Stimulated activated memory B cell treated with anti-CD40 and anti-IgM and Interleukin-4, amounts not matched to agents 10 μg/mL and 1 μg/mL and 100 μg/mL, for 72 hours (primary cell): ENCODE results near the gene ERC2.

ENCODE experiments used
- ATAC-seq: fragments of 150-1000 bp; cut with Tn5 transposase; 2 replicates; pipeline ENCODE4 v1.10.0; 2021
- H3K27ac Mint-ChIP-seq: one replicate; pipeline ENCODE4 v1.8.0; 2022; ENCODE audit warnings: mild to moderate bottlenecking, mixed read lengths
- H3K27me3 Mint-ChIP-seq: one replicate; pipeline ENCODE4 v1.8.0; 2022; ENCODE audit warnings: mixed read lengths
- H3K36me3 Mint-ChIP-seq: one replicate; pipeline ENCODE4 v1.8.0; 2022; ENCODE audit warnings: mixed read lengths
- H3K4me1 Mint-ChIP-seq: one replicate; pipeline ENCODE4 v1.8.0; 2022; ENCODE audit warnings: mixed read lengths
- H3K4me3 Mint-ChIP-seq: one replicate; pipeline ENCODE4 v1.8.0; 2022; ENCODE audit warnings: mild to moderate bottlenecking, moderate library complexity, mixed read lengths
- H3K9me3 Mint-ChIP-seq: one replicate; pipeline ENCODE4 v1.8.0; 2022; ENCODE audit warnings: mixed read lengths

ERC2 gene

DNA sequence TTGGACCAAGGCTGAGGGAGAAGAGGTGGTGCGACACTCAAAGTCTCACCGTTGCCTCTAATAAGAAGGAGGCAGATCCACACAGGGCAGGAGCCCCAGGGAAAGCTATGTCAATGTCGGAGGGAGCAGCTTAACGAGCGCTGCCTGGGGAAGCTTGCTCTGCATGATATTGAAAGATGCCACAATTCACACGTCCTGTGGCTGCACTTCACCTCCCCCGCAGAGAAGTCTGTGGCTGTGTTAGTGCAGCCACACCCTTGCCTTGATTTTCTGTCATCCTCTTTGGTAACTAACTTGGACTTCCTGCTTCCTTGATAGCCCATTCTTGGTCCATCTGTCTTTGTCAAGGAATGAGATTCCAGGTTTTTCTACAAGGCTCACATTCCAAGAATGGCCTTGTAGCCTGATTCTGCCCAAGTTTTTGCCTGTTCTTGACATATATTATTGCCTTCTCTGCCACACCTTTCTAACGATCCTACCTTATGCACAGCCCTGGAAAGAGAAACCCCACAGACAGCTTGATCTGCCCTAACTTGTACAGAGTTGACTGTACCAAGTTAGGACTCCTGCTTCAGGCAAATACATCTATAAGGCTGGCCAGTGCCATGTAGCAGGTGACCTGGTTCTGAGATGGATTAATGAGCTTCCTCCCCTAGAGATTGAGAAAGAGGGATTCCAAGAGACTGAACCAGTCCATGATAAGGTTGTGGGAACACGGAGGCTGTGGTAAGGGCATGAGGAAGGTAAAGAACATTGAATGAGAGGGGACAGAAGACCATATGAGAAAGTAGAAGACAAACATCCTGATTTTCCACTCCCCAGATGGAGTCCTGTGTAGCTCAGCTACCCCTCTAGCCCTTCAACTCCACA, 828.1 kb downstream of the ERC2 start:
- no peak overlapping the region for H3K4me3 Mint-ChIP-seq
- H3K27me3 Mint-ChIP-seq: no peaks in the 10 kb centered on the region

DNA sequence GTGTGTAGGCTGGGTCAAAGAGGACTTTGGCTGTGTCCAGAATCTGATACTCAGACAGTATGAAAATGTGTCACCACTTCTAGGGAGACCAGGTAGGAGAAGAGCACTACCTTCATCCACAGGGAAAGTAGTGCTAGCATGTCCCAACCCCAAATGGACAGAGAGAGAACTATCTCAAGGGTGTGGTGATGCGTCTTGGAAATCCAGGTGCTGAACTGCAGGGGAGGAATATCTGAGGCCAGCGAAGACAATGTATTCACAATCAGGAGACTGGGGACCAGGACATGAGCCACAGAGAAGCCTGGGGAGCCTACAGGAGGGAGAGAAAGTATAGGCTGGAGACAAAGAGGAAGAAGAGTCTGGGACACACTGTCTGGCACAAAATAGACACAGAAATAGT, 829.1 kb downstream of the ERC2 start:
- H3K4me3 Mint-ChIP-seq: no peak overlapping the region
- no peak for ATAC-seq
- H3K27me3 Mint-ChIP-seq: no peaks in the 10 kb centered on the region
- no peaks in the 10 kb centered on the region for H3K4me1 Mint-ChIP-seq
- H3K9me3 Mint-ChIP-seq: no peaks in the 10 kb centered on the region
- no peaks in the 10 kb centered on the region for H3K36me3 Mint-ChIP-seq
- H3K27ac Mint-ChIP-seq: no peak overlapping the region

More for the DNA sequence above, 828.1 kb downstream of the ERC2 start:
- no peaks in the 10 kb centered on the region for H3K4me1 Mint-ChIP-seq
- H3K9me3 Mint-ChIP-seq: no peaks in the 10 kb centered on the region
- H3K36me3 Mint-ChIP-seq: no peaks in the 10 kb centered on the region
- ATAC-seq: no peak
- no peak overlapping the region for H3K27ac Mint-ChIP-seq

DNA sequence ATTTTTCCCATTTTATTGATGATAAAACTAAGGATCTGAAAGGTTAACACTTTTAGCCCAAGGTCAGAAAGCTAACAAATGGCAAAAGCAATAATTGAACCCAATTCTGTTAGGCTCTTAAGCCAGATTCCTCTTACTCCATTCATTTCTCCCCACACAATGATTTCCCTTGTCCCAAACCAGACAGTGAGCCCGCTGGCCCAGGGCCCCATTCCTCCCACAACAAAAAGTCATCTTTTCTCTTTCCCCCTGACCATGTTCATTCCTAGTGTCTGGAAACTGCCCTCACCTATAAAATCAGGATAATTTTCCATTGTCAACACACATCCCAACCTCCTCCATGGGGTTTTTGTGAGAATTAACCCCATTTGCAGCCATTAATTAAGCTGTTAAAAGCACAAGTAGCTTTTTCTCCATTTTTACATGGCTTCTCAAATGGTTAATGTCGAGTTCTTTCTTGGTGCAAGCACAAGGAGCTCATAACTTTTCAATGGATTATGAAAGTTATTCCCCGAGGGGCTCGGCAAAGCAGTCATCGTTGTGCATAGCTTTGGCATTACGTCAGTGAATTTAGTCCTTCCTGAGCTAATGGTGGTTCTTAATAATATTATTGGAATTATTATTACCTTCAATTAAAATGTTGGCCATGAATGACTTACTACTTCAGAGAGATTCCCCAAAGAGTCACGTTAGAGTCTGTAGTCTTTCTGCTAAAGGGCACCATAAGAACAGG, 830.2 kb downstream of the ERC2 start:
- H3K27ac Mint-ChIP-seq: no peak overlapping the region
- no peaks in the 10 kb centered on the region for H3K9me3 Mint-ChIP-seq
- H3K4me1 Mint-ChIP-seq: no peaks in the 10 kb centered on the region
- H3K36me3 Mint-ChIP-seq: no peaks in the 10 kb centered on the region
- H3K4me3 Mint-ChIP-seq: no peak overlapping the region
- no peaks in the 10 kb centered on the region for H3K27me3 Mint-ChIP-seq
- no peak for ATAC-seq

DNA sequence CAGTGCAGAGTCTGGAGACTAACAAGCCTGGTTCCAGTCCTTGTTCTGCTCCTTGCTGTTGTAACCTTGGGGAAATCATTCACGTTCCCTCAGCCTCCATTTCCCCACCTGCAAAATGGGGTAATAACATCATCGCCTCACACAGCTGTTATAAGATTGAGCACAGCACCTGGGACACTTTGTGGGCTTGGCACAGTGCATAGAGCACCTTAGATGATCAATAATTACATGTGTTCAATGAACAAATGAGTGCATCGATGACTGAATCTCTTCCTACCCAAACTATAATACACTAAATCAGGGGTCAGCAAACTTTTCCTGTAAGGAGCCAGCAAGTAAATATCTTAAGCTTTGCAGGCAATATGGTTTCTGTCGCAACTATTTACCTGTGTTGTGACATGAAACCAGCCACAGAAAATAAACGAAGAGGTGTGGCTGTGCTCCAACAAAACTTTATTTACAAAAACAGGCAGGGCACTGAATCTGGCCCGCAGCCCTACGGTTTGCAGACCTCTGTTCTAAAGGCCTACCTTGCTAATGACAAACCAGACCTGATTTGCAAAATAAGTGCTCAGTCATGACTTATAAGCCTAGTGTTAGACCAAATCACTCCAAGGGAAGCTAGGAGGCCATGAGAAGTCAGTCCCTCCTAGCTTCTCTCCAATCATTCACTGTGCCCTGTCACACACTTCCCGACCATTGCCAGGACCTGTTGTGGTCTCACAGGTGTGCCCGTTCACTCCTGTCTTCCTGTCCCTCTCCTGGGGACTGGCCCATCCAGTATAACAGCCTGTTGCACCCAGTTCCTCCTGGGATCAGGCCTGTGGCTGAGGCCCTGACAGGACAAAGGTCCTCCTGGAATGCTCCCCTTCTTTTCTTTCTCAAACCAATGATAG, 831.7 kb downstream of the ERC2 start:
- H3K27ac Mint-ChIP-seq: no peak overlapping the region
- no peaks in the 10 kb centered on the region for H3K9me3 Mint-ChIP-seq
- H3K4me3 Mint-ChIP-seq: no peak overlapping the region
- H3K36me3 Mint-ChIP-seq: no peaks in the 10 kb centered on the region
- no peak for ATAC-seq
- H3K4me1 Mint-ChIP-seq: no peaks in the 10 kb centered on the region
- no peaks in the 10 kb centered on the region for H3K27me3 Mint-ChIP-seq

DNA sequence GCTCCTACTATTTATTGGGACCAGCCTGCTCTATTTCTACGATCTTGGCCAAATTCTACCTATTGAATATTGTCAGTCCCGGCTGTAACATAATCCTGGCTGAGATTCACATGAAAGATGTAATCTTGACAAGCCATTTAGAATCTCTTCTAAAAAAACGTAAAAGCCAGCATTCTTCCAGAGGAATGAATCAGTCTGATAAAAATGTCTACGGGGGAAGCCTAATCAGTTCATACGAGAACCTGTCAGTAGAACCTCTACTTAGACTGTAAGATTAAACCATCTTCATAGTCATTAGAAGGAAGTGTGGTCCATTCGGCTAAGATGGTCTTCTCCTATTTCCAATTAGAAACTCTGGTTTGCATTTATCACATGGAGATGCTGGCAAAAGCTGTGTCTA, 833.9 kb downstream of the ERC2 start:
- Mint-ChIP-seq H3K27ac (no peak overlapping the region), H3K27me3 (no peaks in the 10 kb centered on the region), H3K9me3 (no peaks in the 10 kb centered on the region), H3K4me3 (no peak overlapping the region), H3K36me3 (no peaks in the 10 kb centered on the region), H3K4me1 (no peaks in the 10 kb centered on the region)
- no peak for ATAC-seq

DNA sequence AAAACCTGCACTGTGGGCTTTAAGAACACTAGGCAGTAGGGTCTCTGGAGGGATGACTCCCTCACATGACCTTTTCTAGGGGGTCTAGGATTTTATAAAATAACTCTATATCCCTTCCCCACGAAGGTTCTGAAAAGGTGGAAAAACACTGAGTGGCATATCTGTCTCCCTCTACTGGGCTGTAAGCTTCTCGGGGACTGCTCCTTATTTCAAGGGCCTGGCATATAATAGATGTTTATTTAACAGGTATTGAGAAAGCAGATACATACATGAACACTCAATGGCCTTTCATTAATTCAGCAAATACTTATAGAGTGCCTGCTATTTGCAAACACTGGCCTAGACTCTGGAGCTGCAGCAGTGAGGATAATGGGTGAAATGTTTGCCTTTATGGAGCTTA, 834.9 kb downstream of the ERC2 start:
- H3K27me3 Mint-ChIP-seq: no peaks in the 10 kb centered on the region
- no peaks in the 10 kb centered on the region for H3K4me1 Mint-ChIP-seq
- H3K9me3 Mint-ChIP-seq: no peaks in the 10 kb centered on the region
- no peak overlapping the region for H3K27ac Mint-ChIP-seq
- no peak for ATAC-seq
- no peak overlapping the region for H3K4me3 Mint-ChIP-seq
- H3K36me3 Mint-ChIP-seq: no peaks in the 10 kb centered on the region

DNA sequence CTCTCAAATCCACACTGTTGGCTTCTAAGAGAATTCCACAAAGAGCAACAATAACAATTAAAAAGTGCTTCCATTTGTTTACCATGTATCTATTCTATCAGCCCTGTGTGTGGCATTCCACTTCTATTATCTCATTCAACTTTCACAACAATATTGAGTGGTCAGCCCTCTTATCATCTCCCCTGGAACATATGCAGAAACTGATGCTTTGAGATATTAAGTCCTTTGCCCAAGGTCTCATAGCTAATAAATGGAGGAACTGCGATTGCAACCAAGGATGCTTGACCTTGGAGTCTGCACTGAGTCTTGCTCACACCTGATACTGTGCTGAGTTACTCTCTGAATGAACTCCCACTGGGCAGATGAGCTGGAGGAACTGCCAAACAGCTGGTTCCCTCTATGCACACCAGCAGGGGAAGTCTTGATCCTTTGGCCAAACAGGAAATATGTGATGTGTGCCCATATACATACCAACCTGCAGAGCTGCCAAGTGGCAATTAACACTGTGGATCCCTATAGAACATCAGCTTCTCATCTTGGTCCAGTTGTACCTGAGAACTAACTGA, 836.4 kb downstream of the ERC2 start:
- peak; percentile 47 for ATAC-seq
- Mint-ChIP-seq H3K4me3 (no peak overlapping the region), H3K27me3 (no peaks in the 10 kb centered on the region), H3K4me1 (no peaks in the 10 kb centered on the region), H3K27ac (no peak overlapping the region), H3K36me3 (no peaks in the 10 kb centered on the region), H3K9me3 (no peaks in the 10 kb centered on the region)

DNA sequence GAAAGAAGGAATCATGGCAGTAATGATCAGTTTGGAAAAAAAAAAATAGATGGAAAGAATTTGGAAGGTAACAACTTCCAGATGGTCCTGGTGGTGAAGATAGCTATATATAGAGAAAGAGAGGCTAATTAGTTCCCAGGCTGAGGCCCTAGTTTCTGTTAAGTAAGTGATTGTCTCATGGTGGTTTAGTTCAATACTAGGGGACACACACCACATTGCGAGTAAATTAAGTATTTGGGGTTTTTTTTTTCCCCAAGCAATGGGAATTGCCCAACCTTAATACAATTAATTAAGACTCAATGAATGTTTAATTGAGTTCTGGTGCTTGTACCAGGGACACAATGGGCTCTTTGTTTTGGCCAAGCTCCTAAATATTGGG, 837.4 kb downstream of the ERC2 start:
- H3K27ac Mint-ChIP-seq: no peak overlapping the region
- no peaks in the 10 kb centered on the region for H3K36me3 Mint-ChIP-seq
- H3K27me3 Mint-ChIP-seq: no peaks in the 10 kb centered on the region
- no peak overlapping the region for H3K4me3 Mint-ChIP-seq
- H3K9me3 Mint-ChIP-seq: no peaks in the 10 kb centered on the region
- no peaks in the 10 kb centered on the region for H3K4me1 Mint-ChIP-seq
- no peak for ATAC-seq

DNA sequence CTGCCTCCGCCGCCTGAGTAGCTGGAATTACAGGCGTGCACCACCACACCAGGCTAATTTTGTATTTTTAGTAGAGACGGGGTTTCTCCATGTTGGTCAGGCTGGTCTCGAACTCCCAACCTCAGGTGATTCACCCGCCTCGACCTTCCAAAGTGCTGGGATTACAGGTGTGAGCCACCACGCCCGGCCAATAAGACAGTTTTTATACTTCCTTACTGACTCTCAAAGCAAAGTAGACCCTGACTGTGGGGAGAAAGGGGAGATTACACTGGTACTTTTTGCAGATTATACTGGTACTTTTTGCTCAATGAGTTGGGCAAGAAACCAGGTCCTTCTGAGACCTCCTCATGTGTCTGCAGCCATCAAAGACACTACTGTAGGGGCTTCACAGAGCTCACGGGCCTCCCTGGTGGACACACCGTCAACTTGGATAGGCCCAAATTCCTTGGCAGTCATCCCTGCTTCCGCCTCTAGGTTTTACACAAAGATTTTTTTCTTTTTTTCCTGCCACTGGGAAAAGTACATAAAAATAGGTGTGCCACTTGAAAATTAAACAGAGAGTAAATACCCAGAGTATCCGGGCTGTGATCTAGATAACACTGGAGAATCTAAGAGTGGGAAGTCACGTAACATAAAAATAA, 837.9 kb downstream of the ERC2 start:
- H3K36me3 Mint-ChIP-seq: no peaks in the 10 kb centered on the region
- ATAC-seq: no peak
- H3K4me3 Mint-ChIP-seq: no peak overlapping the region
- H3K9me3 Mint-ChIP-seq: no peaks in the 10 kb centered on the region
- H3K27me3 Mint-ChIP-seq: no peaks in the 10 kb centered on the region
- no peak overlapping the region for H3K27ac Mint-ChIP-seq
- no peaks in the 10 kb centered on the region for H3K4me1 Mint-ChIP-seq

DNA sequence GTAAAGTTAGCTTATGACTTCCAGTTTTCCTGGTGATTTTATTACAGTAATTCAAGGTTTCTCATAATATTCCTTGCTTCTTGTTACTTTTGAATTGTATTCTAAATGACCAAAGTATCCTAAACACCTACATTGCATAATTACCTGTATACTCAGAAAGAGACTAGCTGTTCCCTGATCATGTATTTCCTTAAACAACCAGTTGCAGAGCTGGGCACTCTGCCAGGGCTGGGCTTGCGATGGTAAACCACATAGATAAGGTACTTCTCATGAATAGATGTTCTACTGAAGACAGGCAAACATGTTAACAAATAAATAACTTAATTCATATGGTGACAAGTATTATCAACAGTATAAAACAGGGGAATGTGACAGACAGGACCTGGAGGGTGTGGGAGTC, 838.8 kb downstream of the ERC2 start:
- no peak overlapping the region for H3K27ac Mint-ChIP-seq
- peaks cover under 1% of the 10 kb centered on the region for H3K27me3 Mint-ChIP-seq
- no peak overlapping the region for H3K4me3 Mint-ChIP-seq
- H3K36me3 Mint-ChIP-seq: no peaks in the 10 kb centered on the region
- no peaks in the 10 kb centered on the region for H3K9me3 Mint-ChIP-seq
- no peak for ATAC-seq
- no peaks in the 10 kb centered on the region for H3K4me1 Mint-ChIP-seq

DNA sequence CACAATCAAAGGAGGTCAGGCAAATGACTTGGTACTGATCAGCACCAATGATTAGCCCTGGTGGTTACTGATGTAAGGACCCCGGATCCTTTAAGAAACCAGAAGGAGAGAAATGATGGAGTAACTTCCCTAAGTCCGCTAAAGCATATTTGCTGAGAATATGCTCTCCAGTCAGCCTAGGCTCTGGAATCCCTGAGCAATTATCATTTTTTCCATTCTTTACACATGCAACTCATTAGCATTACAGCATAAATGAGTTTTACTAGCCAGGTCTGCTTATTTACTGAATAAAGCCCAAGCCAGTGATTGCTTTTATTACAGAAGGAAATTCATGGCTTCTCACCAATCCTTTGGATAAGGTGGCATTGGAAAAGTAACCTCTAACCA, 842.0 kb downstream of the ERC2 start:
- H3K9me3 Mint-ChIP-seq: peaks cover 4% of the 10 kb centered on the region

DNA sequence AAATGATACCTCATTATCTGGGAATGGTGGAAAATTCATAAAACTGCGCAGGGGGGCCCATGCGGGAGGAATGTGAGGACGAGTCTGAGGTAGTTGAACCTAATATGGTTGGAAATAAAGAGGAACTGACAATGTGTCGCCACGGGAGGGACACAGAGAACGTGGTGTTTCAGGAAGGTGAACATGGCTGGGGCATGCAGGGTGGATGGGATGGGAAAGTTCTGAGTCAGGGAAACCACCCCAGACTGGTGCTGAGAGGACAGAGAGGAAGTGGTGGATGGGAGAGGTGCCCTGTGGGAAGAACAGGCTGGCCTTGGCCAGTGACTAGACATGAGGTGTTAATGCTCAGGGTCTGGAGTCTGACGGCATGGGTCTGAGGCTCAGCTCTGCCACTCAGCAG, 844.0 kb downstream of the ERC2 start:
- ATAC-seq: no peak
- H3K9me3 Mint-ChIP-seq: peaks cover 4% of the 10 kb centered on the region
- peaks cover 7% of the 10 kb centered on the region for H3K27me3 Mint-ChIP-seq
- no peaks in the 10 kb centered on the region for H3K36me3 Mint-ChIP-seq
- H3K4me3 Mint-ChIP-seq: no peak overlapping the region
- H3K27ac Mint-ChIP-seq: no peak overlapping the region
- H3K4me1 Mint-ChIP-seq: no peaks in the 10 kb centered on the region

More for the DNA sequence above, 842.0 kb downstream of the ERC2 start:
- Mint-ChIP-seq H3K4me3 (no peak overlapping the region), H3K4me1 (no peaks in the 10 kb centered on the region), H3K27me3 (peaks cover 7% of the 10 kb centered on the region), H3K27ac (no peak overlapping the region), H3K36me3 (no peaks in the 10 kb centered on the region)
- ATAC-seq: no peak

DNA sequence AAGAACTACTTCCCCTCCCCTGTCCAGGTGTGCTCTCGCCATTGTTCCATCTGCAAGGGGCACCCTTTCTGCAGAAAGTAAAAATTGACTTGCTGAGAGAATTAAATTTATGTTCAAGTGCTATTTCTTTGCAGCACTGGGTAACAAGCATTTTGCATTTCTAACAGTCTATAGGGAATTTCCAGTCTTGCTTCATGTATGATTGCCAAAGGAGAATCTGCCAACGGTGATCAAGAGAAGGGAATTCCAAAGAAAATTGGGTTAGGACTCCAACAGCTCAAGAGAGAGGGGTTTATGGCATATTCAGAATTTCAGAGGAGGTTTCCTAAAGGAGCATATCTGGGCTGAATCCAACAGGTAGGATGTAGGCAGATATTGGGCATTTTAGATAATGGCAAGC, 844.5 kb downstream of the ERC2 start:
- no peaks in the 10 kb centered on the region for H3K36me3 Mint-ChIP-seq
- no peak overlapping the region for H3K27ac Mint-ChIP-seq
- no peak for ATAC-seq
- H3K27me3 Mint-ChIP-seq: peaks cover 7% of the 10 kb centered on the region
- H3K4me1 Mint-ChIP-seq: no peaks in the 10 kb centered on the region
- H3K9me3 Mint-ChIP-seq: peaks cover 4% of the 10 kb centered on the region
- no peak overlapping the region for H3K4me3 Mint-ChIP-seq

DNA sequence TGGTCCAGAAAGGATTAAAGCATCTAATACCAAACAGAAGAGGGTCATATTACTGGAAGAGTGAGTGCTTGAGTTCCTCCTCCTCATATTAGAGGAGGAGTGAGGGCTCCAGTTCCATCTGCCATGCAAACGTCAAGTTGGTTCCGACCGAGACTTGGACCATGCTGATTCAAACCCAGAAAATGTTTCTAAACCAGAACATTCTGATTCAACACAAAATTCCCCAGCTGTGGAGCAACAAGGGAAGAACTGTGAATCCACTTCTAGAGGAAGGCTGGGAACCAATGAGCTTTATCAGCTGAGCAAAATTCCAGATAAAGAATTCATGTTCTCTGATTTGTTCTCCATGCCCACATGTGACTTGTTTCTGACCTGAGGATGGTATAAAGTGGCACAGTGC, 845.5 kb downstream of the ERC2 start:
- peaks cover 7% of the 10 kb centered on the region for H3K27me3 Mint-ChIP-seq
- H3K4me3 Mint-ChIP-seq: no peak overlapping the region
- H3K27ac Mint-ChIP-seq: no peak overlapping the region
- peaks cover 4% of the 10 kb centered on the region for H3K9me3 Mint-ChIP-seq
- no peaks in the 10 kb centered on the region for H3K4me1 Mint-ChIP-seq
- no peak for ATAC-seq
- no peaks in the 10 kb centered on the region for H3K36me3 Mint-ChIP-seq

DNA sequence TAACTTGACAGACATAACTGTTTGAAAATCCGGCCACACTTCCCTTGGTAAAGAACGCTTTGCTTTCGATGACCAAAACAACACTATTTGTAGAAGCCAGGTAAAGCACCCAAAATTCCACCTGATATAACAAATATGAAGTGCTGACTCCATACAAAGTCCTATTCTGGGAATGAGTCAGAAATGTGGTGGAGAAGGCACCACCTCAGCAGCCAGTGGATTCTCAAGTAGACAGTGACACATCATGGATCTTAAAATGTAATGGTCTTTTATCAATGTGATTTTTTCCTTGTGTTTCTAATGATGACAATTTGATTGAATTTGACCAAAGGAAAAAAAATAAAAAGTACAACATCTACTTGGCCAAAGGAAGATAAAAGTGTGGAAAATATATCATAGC, 846.2 kb downstream of the ERC2 start:
- Mint-ChIP-seq H3K9me3 (peaks cover 4% of the 10 kb centered on the region), H3K27ac (no peak overlapping the region), H3K4me1 (no peaks in the 10 kb centered on the region), H3K27me3 (peaks cover 7% of the 10 kb centered on the region), H3K4me3 (no peak overlapping the region), H3K36me3 (no peaks in the 10 kb centered on the region)
- ATAC-seq: no peak
